Mucosa of stomach (tissue), 1 donor: ENCODE measurements around the gene ARSD.

ENCODE experiments used
- H3K27me3 ChIP-seq: one replicate; pipeline ENCODE4 v1.7.0; 2013; ENCODE audit warnings: mild to moderate bottlenecking, low read length; ENCODE audit not compliant: control insufficient read depth, insufficient read depth
- H3K36me3 ChIP-seq: one replicate; pipeline ENCODE4 v1.7.0; 2013; ENCODE audit warnings: low read length; ENCODE audit not compliant: control insufficient read depth, insufficient read depth
- H3K4me1 ChIP-seq: one replicate; pipeline ENCODE4 v1.7.0; 2013; ENCODE audit warnings: mild to moderate bottlenecking, low read length; ENCODE audit not compliant: control insufficient read depth, insufficient read depth
- H3K4me3 ChIP-seq: one replicate; pipeline ENCODE4 v1.7.0; 2013; ENCODE audit warnings: low read length
- H3K9ac ChIP-seq: one replicate; pipeline ENCODE4 v1.7.0; 2013; ENCODE audit warnings: mild to moderate bottlenecking, low read length, moderate library complexity
- H3K9me3 ChIP-seq: one replicate; pipeline ENCODE4 v1.7.0; 2013; ENCODE audit warnings: mild to moderate bottlenecking, low read length, moderate library complexity; ENCODE audit not compliant: control insufficient read depth
- donor health status: Pancreatic carcinoma.

ARSD gene

DNA sequence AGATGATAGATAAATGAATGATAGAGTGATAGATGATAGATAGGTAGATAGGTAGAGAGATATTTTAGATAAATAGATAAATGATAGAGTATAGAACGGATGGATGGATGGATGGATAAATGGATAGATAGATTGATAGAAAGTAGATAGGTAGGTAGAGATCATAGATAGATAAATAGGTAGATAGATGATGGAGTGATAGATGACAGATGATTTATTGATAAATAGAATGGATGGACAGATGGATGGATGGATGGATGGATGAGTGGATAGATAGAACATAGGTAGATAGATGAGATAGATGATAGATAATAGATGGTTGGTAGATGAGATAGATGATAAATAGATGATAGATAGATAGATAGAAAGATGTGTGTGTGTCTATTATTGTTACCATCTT is 49.5 kb downstream of the ARSD start:
- Histone ChIP-seq H3K27me3 (no peaks in the 10 kb centered on the region), H3K36me3 (no peaks in the 10 kb centered on the region), H3K4me1 (no peaks in the 10 kb centered on the region), H3K9me3 (no peaks in the 10 kb centered on the region), H3K4me3 (no peak overlapping the region), H3K9ac (no peak overlapping the region)

DNA sequence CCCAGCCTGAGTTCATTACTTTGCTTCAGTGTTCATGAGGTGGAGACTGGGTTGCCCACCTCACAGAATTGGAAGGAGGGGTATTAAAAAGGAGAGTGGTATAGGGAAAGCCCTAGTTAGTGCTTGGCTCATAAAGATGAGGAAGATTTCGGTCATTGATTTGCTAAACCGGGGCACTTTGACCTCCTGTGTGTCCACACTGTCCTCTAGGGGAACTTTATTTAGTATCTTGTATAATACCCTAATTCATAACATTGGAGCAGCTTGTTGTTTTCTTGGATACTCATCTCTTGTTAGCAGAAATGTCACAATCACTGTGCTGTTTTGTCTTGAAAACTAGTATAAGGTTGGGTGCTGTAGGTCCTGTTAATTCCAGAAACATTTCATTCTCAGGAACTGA is 50.6 kb downstream of the ARSD start:
- H3K27me3 ChIP-seq = no peaks in the 10 kb centered on the region
- H3K4me1 ChIP-seq = no peaks in the 10 kb centered on the region
- H3K9ac ChIP-seq = no peak overlapping the region
- H3K36me3 ChIP-seq = no peaks in the 10 kb centered on the region
- no peak overlapping the region for H3K4me3 ChIP-seq
- H3K9me3 ChIP-seq = no peaks in the 10 kb centered on the region

DNA sequence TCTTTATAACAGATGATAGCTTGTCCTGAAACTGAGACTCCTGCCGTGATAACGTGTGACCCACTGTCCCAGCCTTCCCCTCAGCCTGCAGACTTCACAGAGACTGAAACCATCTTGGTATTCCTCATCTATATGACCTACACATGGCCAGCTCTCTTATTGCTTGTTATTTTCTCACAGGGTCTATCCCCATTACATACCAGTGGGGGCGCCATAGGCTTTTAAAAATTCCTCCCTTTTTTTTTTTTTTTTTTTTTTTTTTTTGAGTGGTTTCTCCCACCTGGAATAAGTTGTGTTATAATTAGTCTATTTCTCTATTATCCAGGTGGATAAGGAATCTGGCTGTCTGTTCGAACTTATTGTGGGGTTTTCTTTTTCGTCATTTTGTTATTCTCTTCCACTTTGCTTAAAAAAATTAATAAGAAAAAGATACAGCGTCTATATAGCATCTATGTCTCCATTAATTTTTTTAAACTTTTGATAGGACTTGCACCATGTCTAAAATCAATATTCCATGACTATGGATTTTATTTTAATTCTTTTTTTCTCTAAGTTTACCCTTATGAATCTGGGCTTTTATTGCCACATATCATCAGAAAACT is 53.2 kb downstream of the ARSD start:
- no peaks in the 10 kb centered on the region for H3K9me3 ChIP-seq
- no peaks in the 10 kb centered on the region for H3K36me3 ChIP-seq
- no peak overlapping the region for H3K4me3 ChIP-seq
- no peak overlapping the region for H3K9ac ChIP-seq
- no peaks in the 10 kb centered on the region for H3K4me1 ChIP-seq
- H3K27me3 ChIP-seq = no peaks in the 10 kb centered on the region

DNA sequence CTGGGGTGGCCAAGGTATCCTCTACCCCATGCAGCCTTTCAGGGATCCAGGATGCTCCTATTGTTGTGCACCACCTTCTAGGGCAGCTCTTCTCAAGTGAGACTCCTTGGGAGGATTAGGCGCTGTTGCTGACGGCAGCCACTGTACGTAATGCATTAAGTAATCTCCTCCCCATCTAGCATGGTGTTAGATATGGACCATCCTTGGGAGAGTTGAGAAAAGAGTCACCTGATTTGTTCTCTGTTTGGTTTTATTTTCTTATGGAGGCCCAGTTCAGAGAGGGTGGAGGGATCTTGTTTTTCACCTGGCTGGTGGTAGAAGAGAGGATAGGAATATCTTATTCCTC is 54.0 kb downstream of the ARSD start:
- Histone ChIP-seq H3K9ac (no peak overlapping the region), H3K4me3 (no peak overlapping the region), H3K27me3 (no peaks in the 10 kb centered on the region), H3K36me3 (no peaks in the 10 kb centered on the region), H3K4me1 (no peaks in the 10 kb centered on the region), H3K9me3 (no peaks in the 10 kb centered on the region)

DNA sequence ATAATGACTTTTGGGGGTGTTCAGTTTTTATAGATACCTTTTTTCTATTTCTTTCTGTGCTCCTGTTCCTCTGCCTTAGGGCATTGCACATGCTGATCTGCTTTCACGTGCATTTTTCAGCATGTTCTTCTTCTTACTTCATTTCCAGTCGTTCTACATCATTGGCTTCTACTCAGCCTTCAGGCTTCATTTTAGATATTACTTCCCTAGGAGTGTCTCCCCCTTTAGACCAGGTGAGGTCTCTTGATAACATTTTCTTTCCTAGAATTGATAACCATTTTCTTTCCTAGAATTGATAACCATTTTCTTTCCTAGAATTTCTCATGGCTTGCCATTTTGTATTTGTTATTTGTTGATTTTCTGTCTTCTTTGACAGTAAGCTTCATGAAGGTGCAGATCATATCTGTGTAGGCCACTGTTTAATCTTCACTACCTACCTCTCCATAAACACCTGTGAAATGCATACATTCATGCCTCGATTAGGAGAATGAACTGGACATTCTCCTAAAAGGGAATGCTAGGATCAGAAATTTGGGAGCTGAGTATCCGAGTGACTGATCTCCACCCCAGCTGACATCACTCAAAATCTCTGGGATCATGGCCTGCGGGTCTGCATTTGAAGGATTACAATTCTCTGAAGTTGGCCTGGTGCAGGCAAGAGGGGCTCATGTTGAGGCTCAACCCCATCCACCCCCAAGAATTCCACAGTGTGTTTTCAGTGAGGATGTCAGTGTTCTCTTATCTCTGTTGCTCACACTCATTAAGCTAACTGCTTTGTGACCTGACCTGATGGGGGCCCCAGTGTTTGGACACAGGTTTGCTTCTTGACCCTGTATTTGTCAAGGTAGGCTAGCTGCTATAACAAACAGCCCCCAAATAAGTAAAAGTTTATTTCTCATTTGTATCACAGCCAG is 54.7 kb downstream of the ARSD start:
- H3K36me3 ChIP-seq = no peaks in the 10 kb centered on the region
- H3K9me3 ChIP-seq = no peaks in the 10 kb centered on the region
- no peaks in the 10 kb centered on the region for H3K4me1 ChIP-seq
- no peaks in the 10 kb centered on the region for H3K27me3 ChIP-seq
- no peak overlapping the region for H3K9ac ChIP-seq
- H3K4me3 ChIP-seq = no peak overlapping the region

DNA sequence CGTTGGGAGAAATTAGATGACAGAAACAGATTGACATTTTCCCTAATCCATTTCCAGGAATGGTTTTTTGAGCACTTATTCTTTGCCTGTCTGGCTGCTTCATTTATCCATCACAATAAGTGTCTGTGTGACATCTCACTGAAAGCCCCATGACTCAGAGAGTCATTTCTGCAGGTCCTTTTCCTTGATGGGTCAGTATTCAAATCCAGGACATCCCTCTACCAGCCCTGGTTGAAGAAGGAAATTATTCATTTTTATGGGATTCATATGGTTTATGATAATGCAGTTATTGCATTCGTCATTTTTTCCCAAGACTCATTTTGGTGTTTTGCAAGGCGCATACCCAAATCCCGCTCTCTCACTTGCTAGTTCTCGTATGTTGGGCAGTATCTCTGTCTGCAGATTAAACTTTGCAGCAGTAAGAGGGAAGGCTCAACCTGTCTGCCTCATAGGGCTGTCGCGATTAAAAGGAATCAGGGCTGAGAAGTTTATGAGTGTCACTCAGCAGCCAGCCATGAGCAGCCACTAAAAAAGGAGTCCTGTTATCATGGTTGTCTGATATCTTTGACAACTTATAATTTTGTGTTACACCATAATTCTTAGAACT is 56.4 kb downstream of the ARSD start:
- Histone ChIP-seq H3K9ac (no peak overlapping the region), H3K27me3 (no peaks in the 10 kb centered on the region), H3K4me1 (no peaks in the 10 kb centered on the region), H3K36me3 (no peaks in the 10 kb centered on the region), H3K4me3 (no peak overlapping the region), H3K9me3 (no peaks in the 10 kb centered on the region)

DNA sequence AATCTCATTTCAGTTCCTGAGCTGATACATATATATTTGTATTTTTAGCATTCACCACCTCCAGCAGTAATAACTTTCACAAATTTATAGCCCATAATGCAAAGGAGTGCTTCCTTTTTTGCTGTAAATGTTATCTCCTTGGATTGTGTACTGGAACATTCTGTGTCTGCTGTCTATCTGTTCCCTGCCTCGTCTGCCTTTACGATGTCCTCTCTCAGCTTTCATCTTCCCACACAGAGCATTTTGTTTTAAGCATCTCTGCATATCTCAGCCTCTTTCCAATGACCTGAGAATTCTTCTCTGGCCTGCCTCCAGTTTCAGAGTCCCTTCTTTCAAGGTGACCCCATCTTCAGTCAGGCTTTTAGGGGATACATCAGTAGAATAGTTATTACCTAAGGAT is 57.3 kb downstream of the ARSD start:
- Histone ChIP-seq H3K36me3 (no peaks in the 10 kb centered on the region), H3K4me1 (no peaks in the 10 kb centered on the region), H3K4me3 (no peak overlapping the region), H3K9ac (no peak overlapping the region), H3K9me3 (no peaks in the 10 kb centered on the region), H3K27me3 (no peaks in the 10 kb centered on the region)

DNA sequence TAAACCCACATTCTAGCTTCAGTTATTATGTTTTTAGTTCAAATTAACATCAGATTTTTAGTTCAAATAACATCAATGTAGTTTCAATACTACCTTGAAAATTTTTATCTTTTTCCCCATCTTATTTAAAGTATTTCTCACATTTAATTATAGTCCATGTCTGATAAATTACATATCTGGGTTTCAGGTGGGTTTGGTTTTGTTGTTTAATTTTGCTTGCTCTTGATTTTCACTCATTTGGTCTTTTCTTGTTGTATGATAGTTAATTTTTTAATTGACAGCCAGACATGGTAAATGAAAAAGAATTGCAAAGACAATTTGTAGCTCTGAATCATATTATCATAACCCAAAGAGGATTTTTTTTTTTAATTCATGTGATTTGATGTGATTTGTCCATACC is 58.5 kb downstream of the ARSD start:
- Histone ChIP-seq H3K9me3 (no peaks in the 10 kb centered on the region), H3K9ac (no peak overlapping the region), H3K36me3 (no peaks in the 10 kb centered on the region), H3K4me1 (no peaks in the 10 kb centered on the region), H3K27me3 (no peaks in the 10 kb centered on the region), H3K4me3 (no peak overlapping the region)

DNA sequence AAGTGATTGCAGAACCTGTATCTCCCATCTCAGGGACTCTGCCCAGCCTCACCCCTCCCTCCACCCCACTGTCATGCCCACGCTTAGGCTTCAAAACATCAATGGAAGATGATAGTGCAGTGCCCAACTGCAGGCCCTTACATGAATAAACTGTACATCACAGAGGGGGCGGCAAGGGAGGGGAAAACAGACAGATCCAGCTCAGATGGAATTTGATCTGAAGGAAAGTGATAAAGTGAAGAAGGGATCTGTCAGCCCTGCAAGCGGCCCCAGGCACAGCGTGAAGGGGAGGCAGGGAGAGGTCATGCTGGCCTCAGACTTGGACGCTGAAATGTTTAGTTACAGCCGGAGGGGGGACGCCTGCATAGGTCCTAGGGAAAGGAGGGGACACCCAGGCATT is 61.9 kb downstream of the ARSD start:
- no peaks in the 10 kb centered on the region for H3K36me3 ChIP-seq
- no peaks in the 10 kb centered on the region for H3K27me3 ChIP-seq
- H3K9me3 ChIP-seq = no peaks in the 10 kb centered on the region
- no peaks in the 10 kb centered on the region for H3K4me1 ChIP-seq
- H3K9ac ChIP-seq = no peak overlapping the region
- H3K4me3 ChIP-seq = no peak overlapping the region

DNA sequence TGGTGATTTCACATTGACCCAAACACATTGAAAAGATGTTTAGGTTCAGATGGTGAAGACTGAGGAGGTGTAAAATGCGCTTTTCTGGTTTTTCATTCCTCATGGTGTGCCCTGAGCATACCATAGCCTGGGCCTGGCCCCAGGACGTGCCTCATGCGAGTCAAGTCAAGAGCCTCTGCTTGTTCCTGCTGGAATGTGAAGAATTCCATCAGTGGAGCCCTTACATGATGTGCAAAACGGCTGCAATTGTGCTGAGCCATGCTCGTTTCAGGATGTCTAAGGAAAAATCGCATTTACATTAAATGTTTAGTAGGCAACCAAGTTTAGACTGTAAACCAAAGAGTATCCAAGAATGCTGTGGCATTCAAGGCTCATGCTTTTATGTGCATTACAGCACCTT is 65.5 kb downstream of the ARSD start:
- Histone ChIP-seq H3K4me3 (no peak overlapping the region), H3K27me3 (no peaks in the 10 kb centered on the region), H3K9me3 (no peaks in the 10 kb centered on the region), H3K9ac (no peak overlapping the region), H3K36me3 (no peaks in the 10 kb centered on the region), H3K4me1 (no peaks in the 10 kb centered on the region)

DNA sequence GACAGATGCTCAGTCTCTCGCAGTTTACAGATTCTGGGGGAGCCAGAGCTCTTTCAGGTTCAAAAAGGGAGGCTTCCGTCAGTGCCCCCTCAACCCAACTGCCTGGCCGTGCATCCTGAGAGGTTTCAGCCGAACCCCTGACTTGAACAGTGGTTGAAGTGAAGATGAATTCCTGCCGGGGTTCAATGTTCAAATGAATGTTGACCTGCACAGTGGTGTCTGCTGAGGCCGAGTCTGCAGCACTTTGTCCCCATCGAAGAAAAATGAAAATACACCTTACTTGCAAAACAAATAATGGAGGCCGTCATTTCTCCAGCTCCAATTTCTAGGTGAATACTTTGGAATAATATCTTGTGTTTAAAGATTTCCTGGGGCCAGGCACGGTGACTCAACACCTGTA is 66.7 kb downstream of the ARSD start:
- no peaks in the 10 kb centered on the region for H3K36me3 ChIP-seq
- H3K9ac ChIP-seq = no peak overlapping the region
- H3K4me3 ChIP-seq = no peak overlapping the region
- no peaks in the 10 kb centered on the region for H3K27me3 ChIP-seq
- no peaks in the 10 kb centered on the region for H3K4me1 ChIP-seq
- no peaks in the 10 kb centered on the region for H3K9me3 ChIP-seq

DNA sequence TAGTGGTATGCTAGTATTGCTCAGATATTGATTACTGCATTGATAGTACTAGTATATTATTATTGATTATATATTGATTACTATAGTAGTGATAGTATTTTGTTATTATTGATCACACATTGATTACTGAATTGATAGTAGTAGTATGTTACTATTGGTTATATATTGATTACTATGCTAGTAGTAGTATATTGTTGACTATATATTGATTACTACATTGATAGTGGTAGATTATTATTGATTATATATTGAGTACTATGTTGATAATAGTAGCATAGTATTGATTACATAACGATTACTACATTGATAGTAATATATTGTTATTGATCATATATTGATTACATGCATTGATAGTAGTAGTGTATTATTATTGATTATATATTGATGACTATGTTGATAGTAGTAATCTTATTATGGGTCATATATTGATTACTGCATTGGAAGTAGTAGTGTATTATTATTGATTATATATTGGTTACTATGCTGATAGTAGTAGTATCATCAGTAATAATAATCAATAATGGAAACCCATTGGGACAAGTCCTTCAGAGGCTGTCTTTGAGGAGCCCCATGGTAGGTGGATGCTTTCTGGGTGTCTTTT is 69.8 kb downstream of the ARSD start:
- Histone ChIP-seq H3K27me3 (no peaks in the 10 kb centered on the region), H3K9ac (no peak overlapping the region), H3K36me3 (no peaks in the 10 kb centered on the region), H3K9me3 (no peaks in the 10 kb centered on the region), H3K4me1 (no peaks in the 10 kb centered on the region), H3K4me3 (no peak overlapping the region)
